SK-N-SH (cell line): Measurements from ENCODE around the gene ESF1. TPM values are rescaled to one million over a fixed set of nuclear protein-coding genes. Genes with fewer than 3 reads are reported as not detected.

ENCODE experiments used
- CTCF ChIA-PET: fragments of 300-600, 350-600 bp; formaldehyde crosslinking; extraction: SDS; loops from one replicate; lab custom pipeline; 2021; lab: Yijun Ruan, JAX
- POLR2A ChIA-PET: fragments of 350-600 bp; sonication (Branson Sonifier 250); formaldehyde crosslinking; extraction: SDS; loops from one replicate; lab custom pipeline; 2020; ENCODE audit warnings: antibody characterized with exemption, inconsistent platforms; lab: Yijun Ruan, JAX
- DNase-seq: peaks from one replicate; pipeline ENCODE4 v3.0.0; 2012
- H2AFZ ChIP-seq: fragments of 200-600 bp; sonication (generic); 2 replicates; pipeline ENCODE4 v1.8.1; 2016; ENCODE audit warnings: antibody characterized with exemption, mild to moderate bottlenecking, low read depth
- H3F3A ChIP-seq: fragments of 200-600 bp; sonication (generic); replicated peaks from 2 replicates; pipeline ENCODE3; 2016; ENCODE audit warnings: antibody characterized with exemption, mild to moderate bottlenecking; ENCODE audit not compliant: insufficient read depth
- H3K27ac ChIP-seq, 2 experiments: fragments of 200-500 bp in 1 of 2; fragments of 200-600 bp in 1 of 2; sonication (Bioruptor generic) in 1 of 2; sonication (generic), shearing (Covaris generic) in 1 of 2; 2 replicates each; pipeline versions ENCODE4 v1.5.1 to v1.6.1; 2014 to 2016; ENCODE audit warnings: low read depth in 2 of 2, inconsistent platforms in 1 of 2, low read length in 1 of 2, mild to moderate bottlenecking in 1 of 2, mixed read lengths in 1 of 2
- H3K27me3 ChIP-seq: fragments of 200-600 bp; sonication (generic), shearing (Covaris generic); 2 replicates; pipeline ENCODE4 v1.6.1; 2016; ENCODE audit warnings: mixed run types; ENCODE audit not compliant: insufficient read depth
- H3K36me3 ChIP-seq, 2 experiments: fragments of 200-500 bp in 1 of 2; fragments of 200-600 bp in 1 of 2; sonication (Bioruptor generic) in 1 of 2; sonication (generic) in 1 of 2; replicated peaks in 1 of 2; 2 replicates each; pipeline versions ENCODE3 to v1.5.1; 2014 to 2016; ENCODE audit warnings: low read length in 1 of 2, mild to moderate bottlenecking in 1 of 2; ENCODE audit not compliant: insufficient read depth in 2 of 2, control insufficient read depth in 1 of 2
- H3K4me1 ChIP-seq, 2 experiments: fragments of 200-500 bp in 1 of 2; fragments of 200-600 bp in 1 of 2; sonication (Bioruptor generic) in 1 of 2; sonication (generic), shearing (Covaris generic) in 1 of 2; 2 replicates each; pipeline versions ENCODE4 v1.5.1 to v1.6.1; 2014 to 2016; ENCODE audit warnings: low read depth in 1 of 2, low read length in 1 of 2, mixed run types in 1 of 2; ENCODE audit not compliant: insufficient read depth in 2 of 2, control insufficient read depth in 1 of 2
- H3K4me2 ChIP-seq: fragments of 200-600 bp; sonication (generic), shearing (Covaris generic); 2 replicates; pipeline ENCODE4 v1.6.1; 2017; ENCODE audit warnings: mixed run types
- H3K4me3 ChIP-seq, 2 experiments: fragments of 200-500 bp in 1 of 2; fragments of 200-600 bp in 1 of 2; sonication (Bioruptor generic) in 1 of 2; sonication (generic), shearing (Covaris generic) in 1 of 2; 2 replicates each; pipeline versions ENCODE4 v1.5.1 to v1.8.1; 2014 to 2016; ENCODE audit warnings: low read depth in 2 of 2, inconsistent platforms in 1 of 2, low read length in 1 of 2, mild to moderate bottlenecking in 1 of 2, mixed read lengths in 1 of 2, moderate library complexity in 1 of 2
- H3K79me2 ChIP-seq: fragments of 200-600 bp; sonication (generic); 2 replicates; pipeline ENCODE4 v1.8.1; 2017; ENCODE audit warnings: mild to moderate bottlenecking; ENCODE audit not compliant: insufficient read depth
- H3K9ac ChIP-seq: fragments of 200-600 bp; sonication (generic); 2 replicates; pipeline ENCODE4 v1.6.1; 2017; ENCODE audit warnings: mixed run types
- H3K9me2 ChIP-seq: fragments of 200-600 bp; sonication (generic); 2 replicates; pipeline ENCODE4 v1.6.1; 2017; ENCODE audit warnings: mixed run types
- H3K9me3 ChIP-seq: fragments of 200-600 bp; sonication (generic); 2 replicates; pipeline ENCODE4 v1.6.1; 2017; ENCODE audit warnings: mixed run types, mild to moderate bottlenecking, moderate library complexity
- H4K20me1 ChIP-seq: fragments of 200-600 bp; sonication (generic); 2 replicates; pipeline ENCODE4 v1.6.1; 2017; ENCODE audit warnings: mild to moderate bottlenecking, mixed run types; ENCODE audit not compliant: insufficient read depth
- EZH2phosphoT487 ChIP-seq: fragments of 200-600 bp; sonication (generic); IDR thresholded peaks from 2 replicates; pipeline ENCODE4 v1.6.1; 2017; ENCODE audit warnings: low read depth, mixed run types, mild to moderate bottlenecking, antibody characterized with exemption, moderate library complexity, borderline replicate concordance
- FOXJ3 ChIP-seq: sonication (generic); formaldehyde crosslinking; IDR thresholded peaks from 2 replicates; pipeline ENCODE4 v1.5.1; 2020; ENCODE audit warnings: mild to moderate bottlenecking, missing genetic modification reagents
- GABPA ChIP-seq: IDR thresholded peaks from 2 replicates; pipeline ENCODE4 v1.4.0; 2012; ENCODE audit warnings: low read depth, mild to moderate bottlenecking
- JUND ChIP-seq: IDR thresholded peaks from 2 replicates; pipeline ENCODE4 v1.4.0; 2012
- MXI1 ChIP-seq: IDR thresholded peaks from 2 replicates; pipeline ENCODE4 v1.6.1; 2012; ENCODE audit warnings: mild to moderate bottlenecking, low read depth, low read length, improper control_type of control experiment
- NRF1 ChIP-seq: IDR thresholded peaks from 2 replicates; pipeline ENCODE4 v1.6.1; 2012; ENCODE audit warnings: low read depth, mild to moderate bottlenecking, low read length
- RAD21 ChIP-seq: IDR thresholded peaks from 2 replicates; pipeline ENCODE4 v1.6.1; 2012; ENCODE audit warnings: mild to moderate bottlenecking, low read length
- RXRA ChIP-seq: IDR thresholded peaks from 2 replicates; pipeline ENCODE4 v1.4.0; 2012; ENCODE audit warnings: low read depth, mild to moderate bottlenecking, borderline replicate concordance
- SIN3A ChIP-seq: IDR thresholded peaks from 2 replicates; pipeline ENCODE4 v1.6.1; 2012; ENCODE audit warnings: low read depth, mild to moderate bottlenecking, low read length, moderate library complexity, borderline replicate concordance
- SMC3 ChIP-seq: IDR thresholded peaks from 2 replicates; pipeline ENCODE4 v1.6.1; 2012; ENCODE audit warnings: low read depth, low read length, improper control_type of control experiment
- TCF12 ChIP-seq: IDR thresholded peaks from 2 replicates; pipeline ENCODE4 v1.4.0; 2012
- YY1 ChIP-seq: IDR thresholded peaks from 2 replicates; pipeline ENCODE4 v1.4.0; 2012; ENCODE audit warnings: low read depth, mild to moderate bottlenecking
- WGBS: methylation state at CpG from one replicate; pipeline ENCODE4 v1.1.6; 2017; ENCODE audit warnings: low lambda C conversion rate; 5-methylcytosine and 5-hydroxymethylcytosine counted together
- polyA plus RNA-seq, 3 experiments: library from polyadenylated mRNA; depleted of rRNA; stranded (reverse); fragments of >200 nt; gene quantifications; 2 replicates each; pipeline ENCODE4 v1.2.3, GENCODE V29; 2012
- TF ChIP-seq, protein P1 (sequence below): fragments of 150-350 bp; IDR thresholded peaks from 2 replicates; pipeline ENCODE4 v1.6.1; 2017; ENCODE audit warnings: antibody characterized with exemption, low read length, low read depth, borderline replicate concordance
- TF ChIP-seq, protein P2 (sequence below): IDR thresholded peaks from 2 replicates; pipeline ENCODE4 v1.4.0; 2012; ENCODE audit warnings: low read depth, borderline replicate concordance
- TF ChIP-seq, protein P3 (sequence below): IDR thresholded peaks from 2 replicates; pipeline ENCODE4 v1.4.0; 2012; ENCODE audit warnings: low read depth

Gene ESF1
- polyA plus RNA-seq, 1 of the 3 experiments (the other 2 are of a cell fraction), result 1.4 TPM

DNA sequence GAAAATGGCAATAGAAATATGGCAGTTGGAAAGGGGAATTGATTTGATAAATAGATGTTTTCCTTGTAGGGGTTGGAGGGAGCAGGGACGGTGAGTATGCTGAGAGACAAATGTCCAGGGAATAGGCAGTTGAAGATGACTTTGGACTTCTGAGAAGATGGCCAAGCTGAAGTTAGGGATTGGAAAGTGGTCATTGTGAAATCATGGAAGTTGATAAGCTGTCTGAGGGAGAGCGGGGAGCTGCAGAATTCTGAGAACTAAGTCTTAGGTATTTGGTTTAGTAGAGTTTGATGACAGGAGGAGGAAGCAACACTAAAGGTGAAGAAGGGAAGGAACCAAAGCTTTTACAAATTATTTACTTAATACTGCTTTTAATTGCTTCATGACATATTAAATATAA is 15.3 kb upstream of the ESF1 start:
- H4K20me1 ChIP-seq, result no peaks in the 10 kb centered on the region
- H3K4me3 ChIP-seq, result no peak overlapping the region
- no peaks in the 10 kb centered on the region for H3K27me3 ChIP-seq
- CTCF ChIA-PET, result interaction anchor here (1.3 to 2.7 kb wide), 2 partner anchors 12 to 16 kb away, joined by 3 to 11 read pairs; no protein-coding TSS in a partner anchor
- H3K79me2 ChIP-seq, result no peaks in the 10 kb centered on the region
- H3K4me2 ChIP-seq, result no peak overlapping the region
- POLR2A ChIA-PET, result no interaction called here
- no peaks in the 10 kb centered on the region for H3K9me3 ChIP-seq
- H3F3A ChIP-seq, result peaks cover 9% of the 10 kb centered on the region
- H3K9ac ChIP-seq, result no peak overlapping the region
- 100% methylated on average over 2 of the region's 2 CpGs for WGBS
- TF ChIP-seq, protein P1, sequence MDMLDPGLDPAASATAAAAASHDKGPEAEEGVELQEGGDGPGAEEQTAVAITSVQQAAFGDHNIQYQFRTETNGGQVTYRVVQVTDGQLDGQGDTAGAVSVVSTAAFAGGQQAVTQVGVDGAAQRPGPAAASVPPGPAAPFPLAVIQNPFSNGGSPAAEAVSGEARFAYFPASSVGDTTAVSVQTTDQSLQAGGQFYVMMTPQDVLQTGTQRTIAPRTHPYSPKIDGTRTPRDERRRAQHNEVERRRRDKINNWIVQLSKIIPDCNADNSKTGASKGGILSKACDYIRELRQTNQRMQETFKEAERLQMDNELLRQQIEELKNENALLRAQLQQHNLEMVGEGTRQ, result no peak
- TF ChIP-seq EZH2phosphoT487, result no peak
- H3K4me1 ChIP-seq, result peaks cover 8 to 17% of the 10 kb centered on the region in 2 experiments
- H3K9me2 ChIP-seq, result no peaks in the 10 kb centered on the region
- H3K27ac ChIP-seq, result peak overlapping the region; percentile 27 to 95; a peak in 3 of 4 replicates
- H2AFZ ChIP-seq, result no peak overlapping the region
- peaks cover 62 to 74% of the 10 kb centered on the region in 2 experiments for H3K36me3 ChIP-seq
- DNase-seq, result no peak

DNA sequence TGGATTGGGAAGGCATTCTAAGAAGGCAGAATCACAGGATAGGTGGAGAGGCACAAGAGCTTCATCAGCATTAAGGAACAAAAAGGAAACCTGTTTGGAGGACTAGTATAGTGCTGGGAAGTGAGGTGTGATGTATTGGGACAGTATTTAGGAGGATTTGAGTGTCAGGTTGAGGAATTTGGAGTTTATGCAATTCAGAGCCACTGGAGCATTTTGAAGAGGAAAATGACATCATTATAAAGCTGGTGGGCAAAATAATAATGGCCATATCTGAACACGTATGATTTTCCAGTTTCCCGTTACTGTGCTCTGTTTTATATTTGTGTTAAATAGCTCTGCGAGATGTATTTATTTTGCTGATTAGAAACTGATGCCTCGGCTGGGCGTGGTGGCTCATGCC is 14.3 kb upstream of the ESF1 start:
- ChIA-PET CTCF (interaction anchor here (0.9 to 2.7 kb wide), 4 partner anchors 11 to 256 kb away, joined by 3 to 11 read pairs (median 4); partner anchors contain the start of genes ESF1 and NDUFAF5), POLR2A (no interaction called here)
- Histone ChIP-seq H3K9ac (no peak overlapping the region), H3K4me2 (no peak overlapping the region), H3K4me1 (peaks cover 8 to 17% of the 10 kb centered on the region in 2 experiments), H2AFZ (no peak overlapping the region), H3K9me3 (no peaks in the 10 kb centered on the region), H4K20me1 (no peaks in the 10 kb centered on the region), H3K27ac (no peak overlapping the region), H3K27me3 (no peaks in the 10 kb centered on the region), H3K36me3 (peaks cover 59 to 75% of the 10 kb centered on the region in 2 experiments), H3K4me3 (no peak overlapping the region), H3K9me2 (no peaks in the 10 kb centered on the region), H3F3A (peaks cover 9% of the 10 kb centered on the region), H3K79me2 (no peaks in the 10 kb centered on the region)
- WGBS, result 97% methylated on average over 5 of the region's 5 CpGs
- TF ChIP-seq, protein P2, sequence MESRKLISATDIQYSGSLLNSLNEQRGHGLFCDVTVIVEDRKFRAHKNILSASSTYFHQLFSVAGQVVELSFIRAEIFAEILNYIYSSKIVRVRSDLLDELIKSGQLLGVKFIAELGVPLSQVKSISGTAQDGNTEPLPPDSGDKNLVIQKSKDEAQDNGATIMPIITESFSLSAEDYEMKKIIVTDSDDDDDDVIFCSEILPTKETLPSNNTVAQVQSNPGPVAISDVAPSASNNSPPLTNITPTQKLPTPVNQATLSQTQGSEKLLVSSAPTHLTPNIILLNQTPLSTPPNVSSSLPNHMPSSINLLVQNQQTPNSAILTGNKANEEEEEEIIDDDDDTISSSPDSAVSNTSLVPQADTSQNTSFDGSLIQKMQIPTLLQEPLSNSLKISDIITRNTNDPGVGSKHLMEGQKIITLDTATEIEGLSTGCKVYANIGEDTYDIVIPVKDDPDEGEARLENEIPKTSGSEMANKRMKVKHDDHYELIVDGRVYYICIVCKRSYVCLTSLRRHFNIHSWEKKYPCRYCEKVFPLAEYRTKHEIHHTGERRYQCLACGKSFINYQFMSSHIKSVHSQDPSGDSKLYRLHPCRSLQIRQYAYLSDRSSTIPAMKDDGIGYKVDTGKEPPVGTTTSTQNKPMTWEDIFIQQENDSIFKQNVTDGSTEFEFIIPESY, result no peak
- TF ChIP-seq FOXJ3 (CRISPR knock-in tag) (no peak), GABPA (no peak), EZH2phosphoT487 (no peak), TCF12 (no peak), YY1 (no peak), NRF1 (no peak), MXI1 (no peak), RAD21 (no peak), SMC3 (no peak), JUND (no peak), SIN3A (no peak), RXRA (no peak)
- TF ChIP-seq, protein P3, sequence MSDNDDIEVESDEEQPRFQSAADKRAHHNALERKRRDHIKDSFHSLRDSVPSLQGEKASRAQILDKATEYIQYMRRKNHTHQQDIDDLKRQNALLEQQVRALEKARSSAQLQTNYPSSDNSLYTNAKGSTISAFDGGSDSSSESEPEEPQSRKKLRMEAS, result no peak
- TF ChIP-seq, protein P1, result no peak
- no peak for DNase-seq
